HFF-Myc (cell line): ENCODE results near the gene SRRM5.

Source experiments
- DNase-seq: peaks from one replicate; pipeline ENCODE4 v3.0.0-alpha.2; 2011; ENCODE audit warnings: low read depth; ENCODE audit errors: extremely low read depth
- H3K4me3 ChIP-seq: replicated peaks from 2 replicates; pipeline ENCODE4 v1.5.1; 2011; ENCODE audit warnings: low read depth, mild to moderate bottlenecking, control low read depth, low read length
- TF ChIP-seq, protein P1 (sequence below): IDR thresholded peaks from 2 replicates; pipeline ENCODE4 v1.5.1; 2012; ENCODE audit warnings: mild to moderate bottlenecking, low read depth, low read length, control low read depth; ENCODE audit errors: missing control alignments

SRRM5 gene

DNA sequence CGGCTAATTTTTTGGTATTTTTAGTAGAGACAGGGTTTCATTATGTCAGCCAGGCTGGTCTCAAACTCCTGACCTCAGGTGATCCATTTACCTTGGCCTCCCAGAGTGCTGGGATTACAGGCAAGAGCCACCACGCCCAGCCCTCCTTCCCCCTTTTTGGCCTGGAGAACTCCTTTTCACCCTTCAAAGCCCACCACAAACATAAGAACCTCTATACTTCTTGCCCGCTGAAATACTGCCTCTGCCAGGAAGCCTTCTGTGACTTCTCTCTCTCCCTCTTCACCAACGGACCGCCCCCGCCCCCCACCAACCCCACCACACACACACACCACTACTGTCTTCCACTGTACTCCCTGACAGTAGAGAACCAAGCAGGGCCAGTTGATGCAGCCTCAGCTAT lies 5.1 kb downstream of the SRRM5 start:
- H3K4me3 ChIP-seq: no peak overlapping the region
- DNase-seq: no peak
- TF ChIP-seq, protein P1, sequence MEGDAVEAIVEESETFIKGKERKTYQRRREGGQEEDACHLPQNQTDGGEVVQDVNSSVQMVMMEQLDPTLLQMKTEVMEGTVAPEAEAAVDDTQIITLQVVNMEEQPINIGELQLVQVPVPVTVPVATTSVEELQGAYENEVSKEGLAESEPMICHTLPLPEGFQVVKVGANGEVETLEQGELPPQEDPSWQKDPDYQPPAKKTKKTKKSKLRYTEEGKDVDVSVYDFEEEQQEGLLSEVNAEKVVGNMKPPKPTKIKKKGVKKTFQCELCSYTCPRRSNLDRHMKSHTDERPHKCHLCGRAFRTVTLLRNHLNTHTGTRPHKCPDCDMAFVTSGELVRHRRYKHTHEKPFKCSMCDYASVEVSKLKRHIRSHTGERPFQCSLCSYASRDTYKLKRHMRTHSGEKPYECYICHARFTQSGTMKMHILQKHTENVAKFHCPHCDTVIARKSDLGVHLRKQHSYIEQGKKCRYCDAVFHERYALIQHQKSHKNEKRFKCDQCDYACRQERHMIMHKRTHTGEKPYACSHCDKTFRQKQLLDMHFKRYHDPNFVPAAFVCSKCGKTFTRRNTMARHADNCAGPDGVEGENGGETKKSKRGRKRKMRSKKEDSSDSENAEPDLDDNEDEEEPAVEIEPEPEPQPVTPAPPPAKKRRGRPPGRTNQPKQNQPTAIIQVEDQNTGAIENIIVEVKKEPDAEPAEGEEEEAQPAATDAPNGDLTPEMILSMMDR: no peak

DNA sequence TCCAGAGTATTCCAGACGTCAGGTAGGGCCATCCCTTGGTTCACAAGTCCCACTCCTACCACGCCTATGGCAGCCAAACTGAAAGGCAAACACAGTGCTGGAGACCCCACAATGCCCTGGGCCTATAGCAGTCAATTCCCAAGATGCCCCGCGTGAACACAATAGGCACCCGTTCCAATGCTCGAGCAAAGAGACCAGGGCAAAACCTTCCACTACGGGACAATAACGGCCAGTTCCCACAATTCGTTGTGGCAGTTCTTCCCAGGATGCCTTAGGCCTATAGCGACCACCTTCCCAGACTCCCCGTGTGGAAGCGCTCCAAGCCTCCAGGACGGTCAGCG lies 7.0 kb downstream of the SRRM5 start:
- DNase-seq: no peak
- TF ChIP-seq, protein P1: no peak
- H3K4me3 ChIP-seq: peak overlapping the region; percentile 68

DNA sequence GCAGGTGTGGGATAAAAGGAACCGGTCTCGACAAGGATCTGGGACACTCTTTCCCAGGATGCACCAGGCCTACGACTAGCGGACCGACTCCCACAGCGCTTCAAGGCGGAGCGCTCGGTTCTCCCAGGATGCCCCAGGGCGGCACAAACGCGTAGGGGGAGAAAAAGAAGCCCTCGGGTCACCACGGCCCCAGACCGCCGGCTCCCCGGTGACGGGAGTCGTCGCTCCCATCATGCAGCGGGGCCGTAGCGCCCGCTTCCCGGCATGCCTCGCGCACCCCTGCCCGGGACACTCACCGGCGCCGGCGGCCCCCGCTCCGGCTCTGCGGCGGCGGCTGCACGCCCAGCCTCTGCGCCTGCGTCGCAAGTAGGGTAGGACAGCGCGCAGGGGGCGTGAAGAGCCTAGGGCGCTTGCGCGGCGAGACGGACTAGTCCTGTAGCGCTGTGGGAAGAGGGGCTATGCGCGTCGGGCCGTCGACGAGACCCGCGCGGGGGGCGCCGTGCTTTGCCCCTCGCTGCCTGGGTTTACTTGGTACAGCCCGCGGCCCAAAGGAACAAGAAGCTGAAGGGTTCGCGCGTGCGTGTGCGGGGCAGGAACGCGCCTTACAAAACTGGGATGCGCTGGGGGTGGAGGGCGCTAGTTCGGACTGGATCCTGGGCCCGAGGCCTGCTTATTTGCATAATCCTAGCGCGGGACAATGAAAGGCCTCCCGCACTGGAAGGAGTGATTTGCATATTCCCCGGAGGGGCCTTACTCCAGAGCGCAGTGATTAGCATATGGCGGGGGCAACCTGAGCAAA lies 7.6 kb downstream of the SRRM5 start, which contains the start of gene ZNF428:
TSS of gene ZNF428 (minus strand) at position 368 of the 799 bp plus-strand sequence. CDS start 5,325 bp downstream, outside the sequence.
- peak within 1 kb of the TSS; percentile 68 for H3K4me3 ChIP-seq
- DNase-seq: peak; percentile 48
- TF ChIP-seq, protein P1: no peak

DNA sequence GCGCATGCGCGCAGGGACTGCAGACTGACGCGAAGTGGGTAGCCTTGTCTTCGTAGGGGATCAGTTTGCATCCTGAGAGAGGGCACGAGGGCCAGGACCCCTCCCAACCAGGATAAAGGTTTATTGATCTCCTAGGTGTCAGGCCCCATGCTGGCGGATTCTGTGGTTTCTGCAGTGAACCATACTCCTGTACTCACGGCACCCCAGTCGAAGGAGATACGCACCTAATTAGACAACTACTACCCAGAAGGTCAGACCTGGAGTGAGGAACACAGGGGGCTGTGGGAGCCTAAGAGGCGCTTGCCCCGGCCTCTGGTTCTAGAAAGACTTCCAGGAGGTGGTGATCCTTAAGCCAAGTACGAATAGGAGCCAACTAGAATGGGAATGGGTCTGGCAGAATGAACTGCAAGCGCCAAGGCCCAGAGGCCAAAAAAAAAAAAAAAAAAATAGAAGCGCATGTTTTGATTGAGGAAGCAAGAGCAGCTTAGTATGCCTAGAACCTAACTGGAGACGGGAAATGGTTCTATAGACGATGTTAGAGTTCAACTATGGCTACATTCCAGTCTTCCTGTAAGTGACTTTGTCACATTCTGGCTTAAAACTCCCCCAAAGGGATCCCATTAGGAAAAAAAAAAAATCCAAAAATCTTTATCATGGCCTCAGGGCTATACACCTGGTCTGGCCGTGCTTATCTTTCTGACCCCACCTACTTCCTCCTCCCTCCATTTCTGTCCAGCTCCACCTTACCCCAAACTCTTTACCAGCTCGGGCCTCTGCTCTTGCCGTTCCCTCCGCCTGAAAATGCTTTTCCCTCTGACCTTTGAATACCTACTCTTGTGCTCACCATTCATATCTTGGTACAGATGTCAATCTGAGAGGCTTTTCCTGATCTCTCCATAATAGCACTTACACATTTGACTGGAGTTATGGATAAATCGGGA lies 8.4 kb downstream of the SRRM5 start:
- DNase-seq: no peak
- TF ChIP-seq, protein P1: no peak
- peak overlapping the region; percentile 68 for H3K4me3 ChIP-seq

DNA sequence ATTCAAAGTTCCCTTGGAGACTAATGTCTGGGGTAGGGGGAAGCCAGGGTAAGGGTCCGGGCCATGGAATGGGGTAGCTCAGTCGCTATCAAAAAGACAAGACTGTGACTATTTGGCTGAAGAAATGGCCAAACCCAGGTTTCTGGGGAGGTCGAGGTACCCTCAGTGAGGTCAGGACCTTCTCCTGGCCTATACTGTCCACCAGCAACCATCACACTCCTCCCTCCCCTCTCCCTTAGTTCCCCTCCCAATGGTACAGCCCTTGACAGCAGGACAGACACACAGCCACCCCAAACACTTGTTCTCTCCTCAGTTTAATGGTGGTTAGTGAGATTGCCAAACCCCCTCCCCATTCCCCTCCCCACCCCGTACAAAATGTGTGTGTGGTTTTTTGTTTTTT lies 10.2 kb downstream of the SRRM5 start:
- DNase-seq: no peak
- TF ChIP-seq, protein P1: no peak
- H3K4me3 ChIP-seq: no peak overlapping the region

DNA sequence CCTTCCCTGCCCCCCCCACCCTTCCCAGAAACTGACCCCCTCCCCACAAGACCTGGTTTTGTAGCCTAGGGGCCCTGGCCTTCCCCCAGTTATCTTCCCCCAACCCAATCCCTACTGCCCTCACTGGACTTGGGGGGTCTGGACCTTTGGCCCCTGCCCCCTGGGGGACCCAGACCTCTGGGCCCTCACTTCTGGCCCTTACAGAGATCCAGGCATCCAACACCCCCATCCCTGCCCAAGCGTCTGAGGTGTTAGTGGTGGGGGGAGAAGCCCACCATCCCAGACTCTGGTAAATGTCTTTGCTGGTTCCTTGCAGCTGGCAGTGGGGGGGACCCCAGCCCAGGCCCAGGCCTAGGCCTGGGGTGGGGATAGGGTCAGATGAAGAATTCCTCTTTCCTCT lies 11.1 kb downstream of the SRRM5 start:
- DNase-seq: no peak
- no peak overlapping the region for H3K4me3 ChIP-seq
- TF ChIP-seq, protein P1: no peak
